ENCODE data around the gene FSTL4. TPM values are rescaled to one million over a fixed set of nuclear protein-coding genes. Genes with fewer than 3 reads are reported as not detected.

Gene FSTL4
- total and polyA plus RNA-seq, 2 of the 13 experiments (the other 11 are each of a cell fraction or from before 2014, with no cell fraction given): 2.1 to 3.0 TPM

GRCh38 chr5:133316346-133317343 is 295.7 kb downstream of the FSTL4 start:
- H3K4me3 ChIP-seq (replicated peaks in 1 of 3; ENCODE audit: insufficient read depth in 1 of 3, low read depth in 2 of 3, low read length in 3 of 3): no peak overlapping the region
- POLR2A ChIA-PET: no interaction called here
- no peaks in the 10 kb centered on the region for H3K9me3 ChIP-seq (ENCODE audit: low read length)
- intact Hi-C loops (cut with micrococcal nuclease; ENCODE audit: unreplicated experiment) (no loop called here), in situ Hi-C loops (cut with HindIII; ENCODE audit: extremely low pct_ligation_motif_present, low pct_unique_long_range_greater_than_20kb) (no loop called here)
- 38% methylated on average over 19 of the region's 22 CpGs for WGBS (ENCODE audit: low lambda C conversion rate)
- no peaks in the 10 kb centered on the region for H4K20me1 ChIP-seq (ENCODE audit: insufficient read depth, low read length)
- H3K9ac ChIP-seq (ENCODE audit: insufficient read depth, low read depth, low read length): no peak overlapping the region
- ATAC-seq (peak; percentile 76), DNase-seq (ENCODE audit: low spot score) (peak; percentile 27), FAIRE-seq (no peak)
- no peak overlapping the region for H2AFZ ChIP-seq (ENCODE audit: low read length)
- H3K4me1 ChIP-seq (ENCODE audit: insufficient read depth, low read length): peaks cover under 1% of the 10 kb centered on the region; the same call in 1 of the 2 replicates
- no TSS peak for BruUV-seq (replicated peaks)
- H3K27ac ChIP-seq (ENCODE audit: extremely low read length, insufficient read depth, low read length): no peak overlapping the region
- no peaks in the 10 kb centered on the region for H3K79me2 ChIP-seq (ENCODE audit: insufficient read depth, low read length)
- CTCF ChIA-PET (ENCODE audit: low intra/inter-chr PET ratio, low total read pairs): no interaction called here
- no peak overlapping the region for H3K4me2 ChIP-seq (ENCODE audit: low read depth, low read length)
- no peaks in the 10 kb centered on the region for H3K36me3 ChIP-seq (replicated peaks in 1 of 2; ENCODE audit: control insufficient read depth in 1 of 2, insufficient read depth in 2 of 2, low read length in 2 of 2)
- H3K27me3 ChIP-seq (ENCODE audit: control insufficient read depth in 1 of 2, insufficient read depth in 2 of 2, low read length in 2 of 2): peaks cover 0 to 2% of the 10 kb centered on the region in 2 experiments; a peak in 1 of 5 replicates
- TF ChIP-seq STAG1 (CRISPR knock-in tag; IDR thresholded peaks at IDR 0.05) (peak; percentile 35; the same call in 1 of the 2 replicates), ZNF501 (CRISPR knock-in tag; IDR thresholded peaks at IDR 0.05) (0 out of 2 replicates have a peak, but pooled peaks have one; percentile 16), CTCF (CRISPR knock-in tag; IDR thresholded peaks at IDR 0.05) (peak; percentile 46), ZNF883 (CRISPR knock-in tag; IDR thresholded peaks at IDR 0.05; ENCODE audit: not compliant biosample characterization) (no peak)

GRCh38 chr5:133314086-133314485 is 298.3 kb downstream of the FSTL4 start:
- DNase-seq (ENCODE audit: low spot score) (no peak), ATAC-seq (no peak), FAIRE-seq (no peak)
- Histone ChIP-seq H4K20me1 (ENCODE audit: insufficient read depth, low read length) (no peaks in the 10 kb centered on the region), H3K4me2 (ENCODE audit: low read depth, low read length) (no peak overlapping the region), H3K27ac (ENCODE audit: extremely low read length, insufficient read depth, low read length) (no peak overlapping the region), H2AFZ (ENCODE audit: low read length) (no peak overlapping the region), H3K36me3 (replicated peaks in 1 of 2; ENCODE audit: control insufficient read depth in 1 of 2, insufficient read depth in 2 of 2, low read length in 2 of 2) (no peaks in the 10 kb centered on the region), H3K4me3 (replicated peaks in 1 of 3; ENCODE audit: insufficient read depth in 1 of 3, low read depth in 2 of 3, low read length in 3 of 3) (no peak overlapping the region), H3K4me1 (ENCODE audit: insufficient read depth, low read length) (peaks cover 10% of the 10 kb centered on the region), H3K9me3 (ENCODE audit: low read length) (no peaks in the 10 kb centered on the region), H3K27me3 (ENCODE audit: control insufficient read depth in 1 of 2, insufficient read depth in 2 of 2, low read length in 2 of 2) (0 out of 5 replicates have a peak, but pooled peaks cover 0 to 2% of the 10 kb centered on the region in 2 experiments), H3K79me2 (ENCODE audit: insufficient read depth, low read length) (no peaks in the 10 kb centered on the region), H3K9ac (ENCODE audit: insufficient read depth, low read depth, low read length) (no peak overlapping the region)
- no TSS peak for BruUV-seq (replicated peaks)
- ChIA-PET POLR2A (no interaction called here), CTCF (ENCODE audit: low intra/inter-chr PET ratio, low total read pairs) (no interaction called here)
- intact Hi-C loops (cut with micrococcal nuclease; ENCODE audit: unreplicated experiment): no loop called here
- no CpG with 5 or more reads among the region's 7 CpGs for WGBS (ENCODE audit: low lambda C conversion rate)
- in situ Hi-C loops (cut with HindIII; ENCODE audit: extremely low pct_ligation_motif_present, low pct_unique_long_range_greater_than_20kb): no loop called here
- TF ChIP-seq ZNF850 (CRISPR knock-in tag; conservative IDR thresholded peaks at IDR 0.05) (no peak), ZBTB3 (CRISPR knock-in tag; IDR thresholded peaks at IDR 0.05; ENCODE audit: borderline replicate concordance, low read depth) (no peak), CEBPZ (IDR thresholded peaks at IDR 0.05; ENCODE audit: low read length) (no peak), DNMT3B (CRISPR knock-in tag; conservative IDR thresholded peaks at IDR 0.05) (no peak), ZNF547 (CRISPR knock-in tag; IDR thresholded peaks at IDR 0.05) (no peak), PCBP1 (IDR thresholded peaks at IDR 0.05; ENCODE audit: borderline replicate concordance, low read depth, low read length) (no peak), CHD2 (IDR thresholded peaks at IDR 0.05; ENCODE audit: low read depth, low read length) (no peak), JUNB (CRISPR knock-in tag; IDR thresholded peaks at IDR 0.05; ENCODE audit: borderline replicate concordance) (no peak)

Measured in HepG2 (cell line).